KOPT-K1 (cell line): ENCODE data around the gene MICU2.
"Not testable (repeated sequence)": the region's sequence is repeated elsewhere in the genome, so short reads cannot be mapped to it uniquely, and the experiment has no call there.

Experiments
- H3K27ac ChIP-seq: fragments of 200-600 bp; sonication (generic); 2 replicates; pipeline ENCODE4 v1.5.1; 2016; ENCODE audit warnings: antibody characterized with exemption, mild to moderate bottlenecking, low read depth, low read length; ENCODE audit not compliant: poor library complexity, severe bottlenecking
- H3K36me3 ChIP-seq: fragments of 200-600 bp; sonication (generic); 2 replicates; pipeline ENCODE4 v1.5.1; 2017; ENCODE audit warnings: antibody characterized with exemption, mild to moderate bottlenecking, low read length, moderate library complexity; ENCODE audit not compliant: insufficient read depth
- H3K9me3 ChIP-seq: fragments of 200-600 bp; sonication (generic); 2 replicates; pipeline ENCODE4 v1.5.1; 2017; ENCODE audit warnings: antibody characterized with exemption, low read length, mild to moderate bottlenecking; ENCODE audit not compliant: insufficient read depth, poor library complexity, severe bottlenecking

MICU2 gene

DNA sequence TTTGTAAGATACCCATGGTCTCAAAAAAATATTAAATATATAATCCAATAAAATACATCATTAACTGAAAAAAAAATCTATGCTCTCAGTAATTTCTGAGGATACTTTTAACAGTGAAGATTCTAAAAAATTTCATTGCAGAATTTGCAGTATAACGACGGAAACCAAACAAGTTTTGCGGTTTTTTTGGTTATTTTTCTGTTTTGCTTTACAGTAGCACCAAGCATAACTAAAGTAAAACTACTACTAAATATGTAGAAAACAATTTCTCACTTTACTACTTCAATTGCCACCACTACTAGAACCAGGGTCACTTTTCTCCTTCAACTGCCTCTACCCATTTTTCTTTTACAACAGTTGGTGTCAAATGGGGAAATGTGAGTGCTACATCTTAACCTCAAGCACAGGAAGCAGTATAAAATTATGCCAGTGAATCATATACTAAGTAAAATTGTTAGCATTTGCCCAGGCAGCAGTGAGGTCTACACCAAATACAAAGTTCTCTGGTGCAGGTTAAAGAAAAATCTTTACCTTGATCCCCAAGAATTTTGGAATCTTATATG is 24.1 kb downstream of the MICU2 start:
- no peaks in the 10 kb centered on the region for H3K36me3 ChIP-seq
- no peak overlapping the region for H3K27ac ChIP-seq
- H3K9me3 ChIP-seq: peaks cover 17% of the 10 kb centered on the region

DNA sequence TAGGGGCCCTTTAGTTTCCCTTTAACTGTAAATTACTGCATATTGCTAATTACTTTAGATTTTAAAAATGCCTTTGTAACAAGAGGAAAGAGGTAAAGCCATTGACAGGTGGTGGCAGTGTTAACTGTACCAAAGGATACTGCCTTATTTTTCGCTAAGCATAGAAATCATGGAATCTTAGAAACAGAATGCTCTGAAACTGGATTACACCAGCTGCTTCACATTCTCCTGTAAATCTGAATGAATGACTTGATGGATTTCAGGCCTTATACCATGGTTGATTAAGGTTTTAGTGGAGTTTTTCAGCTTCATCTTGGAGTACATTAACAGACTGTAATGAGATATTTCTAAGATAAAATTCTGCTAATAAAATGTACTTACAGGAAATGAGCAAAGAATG is 25.2 kb downstream of the MICU2 start:
- H3K27ac ChIP-seq: no peak overlapping the region
- peaks cover 13% of the 10 kb centered on the region for H3K9me3 ChIP-seq
- H3K36me3 ChIP-seq: no peaks in the 10 kb centered on the region

DNA sequence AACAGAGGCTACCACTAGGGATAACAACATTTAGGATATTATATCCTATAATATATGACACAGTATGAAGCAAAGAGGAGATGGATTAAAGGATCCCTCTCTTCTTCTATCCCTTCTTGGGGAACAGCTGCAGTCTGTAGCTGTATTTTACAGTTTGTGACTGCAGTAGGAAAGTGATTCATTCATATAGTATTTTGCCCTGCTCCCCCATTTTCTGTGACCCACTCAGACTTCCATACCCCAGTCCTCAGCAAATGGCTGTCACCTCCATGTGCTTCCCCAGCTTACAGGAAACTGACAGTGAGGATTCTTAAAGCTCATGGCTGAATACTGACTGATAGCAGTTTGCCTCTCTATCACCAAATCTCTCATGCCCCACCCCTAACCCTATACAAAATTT is 27.5 kb downstream of the MICU2 start:
- Histone ChIP-seq H3K9me3 (no peaks in the 10 kb centered on the region), H3K36me3 (no peaks in the 10 kb centered on the region), H3K27ac (no peak overlapping the region)

DNA sequence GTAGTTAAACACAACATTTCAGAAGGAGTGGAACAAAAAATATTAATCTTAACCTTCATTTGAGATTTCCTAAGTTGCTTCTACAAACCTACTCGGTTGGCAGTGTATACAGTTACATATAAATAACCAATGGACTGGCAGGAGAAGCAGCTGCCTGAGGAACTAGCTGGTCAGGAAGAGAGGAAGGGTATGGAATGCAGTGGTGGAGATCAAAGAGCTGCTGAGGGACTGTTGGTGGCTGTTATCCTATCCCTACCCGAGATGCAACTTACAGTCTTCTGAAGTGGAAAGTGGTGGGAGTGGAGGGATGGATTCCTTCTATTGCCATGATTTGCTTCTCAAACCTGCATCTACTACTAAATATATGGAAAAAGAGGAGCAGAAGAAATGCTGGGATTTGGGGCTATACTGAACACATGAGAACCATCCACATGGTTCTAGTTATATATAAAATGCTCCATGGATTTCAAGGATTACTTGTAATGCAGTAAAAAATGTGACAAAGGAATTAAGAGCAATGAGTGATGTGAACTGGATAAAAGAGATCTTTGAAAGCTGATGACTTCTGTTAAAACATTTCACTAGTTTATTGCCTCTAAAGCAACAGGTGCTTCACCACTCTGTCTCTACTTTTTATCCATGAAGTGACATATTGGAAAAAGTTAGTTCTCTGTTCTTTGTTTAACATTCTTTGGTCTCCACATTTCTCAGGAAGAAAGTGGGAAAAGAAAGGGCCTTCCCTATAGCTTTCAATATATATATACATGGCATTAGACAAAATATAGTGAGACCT is 29.9 kb downstream of the MICU2 start:
- Histone ChIP-seq H3K36me3 (no peaks in the 10 kb centered on the region), H3K27ac (no peak overlapping the region), H3K9me3 (no peaks in the 10 kb centered on the region)

DNA sequence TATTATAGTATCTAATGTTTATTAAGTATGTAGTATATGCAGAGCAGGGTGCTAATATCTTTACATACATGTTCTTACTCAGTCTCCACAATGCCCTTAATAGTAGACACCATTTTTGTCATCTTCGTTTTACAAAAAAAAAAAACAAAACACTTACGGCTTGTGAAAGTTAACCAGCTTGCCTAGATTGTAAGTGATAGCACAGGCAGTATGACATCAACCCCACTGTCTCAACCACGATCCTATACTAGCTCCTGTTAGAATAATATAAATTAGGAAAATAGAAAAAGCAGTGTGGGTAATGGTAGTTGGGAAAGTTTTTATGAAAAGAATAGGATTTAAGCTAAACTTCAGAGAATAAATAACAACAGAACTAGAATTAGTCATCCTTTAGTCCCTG is 34.3 kb downstream of the MICU2 start:
- Histone ChIP-seq H3K36me3 (peaks cover 16% of the 10 kb centered on the region), H3K9me3 (no peaks in the 10 kb centered on the region)

DNA sequence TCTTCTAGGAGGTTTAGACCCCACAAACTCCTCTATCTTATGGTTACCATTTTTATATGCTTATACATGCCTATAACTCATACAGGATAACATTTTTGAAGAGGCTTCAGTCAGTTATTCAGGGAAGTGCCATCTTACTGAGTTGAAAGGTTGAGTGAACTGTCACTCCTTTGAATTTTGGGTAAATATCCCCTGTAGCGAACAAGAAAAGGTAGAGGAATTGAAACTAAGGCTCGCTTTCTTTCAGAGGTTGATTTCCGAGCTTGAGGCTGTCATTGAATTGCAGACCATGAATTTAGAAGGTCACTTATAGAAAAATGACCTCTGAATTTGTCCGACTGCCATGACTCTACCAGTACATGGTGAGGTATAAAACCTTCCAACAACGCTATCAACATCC is 35.1 kb downstream of the MICU2 start:
- H3K36me3 ChIP-seq: peaks cover 24% of the 10 kb centered on the region
- no peak overlapping the region for H3K27ac ChIP-seq
- H3K9me3 ChIP-seq: no peaks in the 10 kb centered on the region

More for the DNA sequence above, 34.3 kb downstream of the MICU2 start:
- H3K27ac ChIP-seq: no peak overlapping the region

DNA sequence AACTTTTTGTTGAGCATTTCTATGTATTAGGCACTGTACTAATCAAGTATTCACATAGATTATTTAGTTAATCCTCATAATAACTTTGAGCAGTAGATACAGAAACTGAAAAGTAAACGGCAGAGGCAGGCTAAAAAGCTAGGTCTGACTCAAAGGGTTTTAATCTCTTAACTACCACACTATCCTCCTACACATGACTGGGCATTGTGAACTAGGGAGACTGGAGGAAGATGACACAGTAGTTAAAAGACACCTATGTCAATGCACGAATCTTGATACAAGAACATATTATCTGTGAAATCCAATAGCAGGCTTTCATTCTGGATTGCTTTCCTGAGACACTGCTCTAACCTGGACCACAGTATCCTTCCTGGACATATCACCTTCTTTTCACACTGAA is 36.3 kb downstream of the MICU2 start:
- H3K9me3 ChIP-seq: no peaks in the 10 kb centered on the region
- no peak overlapping the region for H3K27ac ChIP-seq
- peaks cover 36% of the 10 kb centered on the region for H3K36me3 ChIP-seq

DNA sequence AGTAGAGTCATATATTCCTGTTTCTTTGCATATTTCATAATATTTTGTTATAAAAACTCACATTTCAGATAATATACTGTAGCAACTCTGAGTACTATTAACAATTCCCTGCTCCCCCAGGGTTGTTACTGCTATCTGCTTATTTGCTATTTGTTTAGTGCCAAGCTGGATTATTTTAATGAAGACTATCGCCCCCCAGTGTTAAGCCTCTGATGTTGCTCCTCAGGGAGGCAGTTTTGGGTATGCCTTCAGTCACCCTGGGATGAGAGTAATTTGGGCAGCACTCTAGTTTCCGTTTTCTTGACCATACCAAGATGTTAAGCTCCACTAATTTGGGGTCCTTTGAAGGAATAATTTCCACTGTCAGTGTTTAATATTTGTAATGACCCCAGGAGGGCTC is 46.0 kb downstream of the MICU2 start:
- H3K9me3 ChIP-seq: no peaks in the 10 kb centered on the region
- H3K27ac ChIP-seq: no peak overlapping the region
- H3K36me3 ChIP-seq: peaks cover 13% of the 10 kb centered on the region

DNA sequence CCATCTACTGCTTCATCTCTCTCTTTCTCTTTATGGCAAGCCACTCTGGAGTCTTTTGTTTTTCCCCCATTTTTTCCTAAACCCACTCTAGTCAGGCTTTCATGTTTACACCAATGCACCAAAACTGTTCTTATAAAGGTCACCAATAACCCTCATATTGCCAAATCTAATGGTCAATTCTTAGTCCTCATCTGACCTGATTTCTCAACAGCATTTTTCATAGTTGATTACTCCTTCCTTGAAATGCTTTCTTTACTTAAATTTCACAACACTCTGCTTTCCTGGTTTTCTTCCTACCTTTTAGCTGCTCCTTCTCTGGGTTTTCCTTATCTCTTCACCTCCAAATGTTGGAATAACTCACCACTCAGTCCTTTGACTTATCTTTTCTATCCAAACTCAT is 47.9 kb downstream of the MICU2 start:
- H3K36me3 ChIP-seq: peaks cover 8% of the 10 kb centered on the region; the same call in 1 of the 2 replicates

DNA sequence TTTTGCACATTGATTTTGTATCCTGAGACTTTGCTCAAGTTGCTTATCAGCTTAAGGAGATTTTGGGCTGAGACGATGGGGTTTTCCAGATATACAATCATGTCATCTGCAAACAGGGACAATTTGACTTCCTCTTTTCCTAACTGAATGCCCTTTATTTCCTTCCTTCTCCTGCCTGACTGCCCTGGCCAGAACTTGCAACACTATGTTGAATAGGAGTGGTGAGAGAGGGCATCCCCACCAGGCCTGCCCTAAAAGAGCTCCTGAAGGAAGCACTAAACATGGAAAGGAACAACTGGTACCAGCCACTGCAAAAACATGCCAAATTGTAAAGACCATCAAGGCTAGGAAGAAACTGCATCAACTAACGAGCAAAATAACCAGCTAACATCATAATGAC is 50.7 kb downstream of the MICU2 start:
- H3K36me3 ChIP-seq, H3K9me3 ChIP-seq, H3K27ac ChIP-seq: not testable (repeated sequence)

More for the DNA sequence above, 47.9 kb downstream of the MICU2 start:
- Histone ChIP-seq H3K9me3 (no peaks in the 10 kb centered on the region), H3K27ac (no peak overlapping the region)

DNA sequence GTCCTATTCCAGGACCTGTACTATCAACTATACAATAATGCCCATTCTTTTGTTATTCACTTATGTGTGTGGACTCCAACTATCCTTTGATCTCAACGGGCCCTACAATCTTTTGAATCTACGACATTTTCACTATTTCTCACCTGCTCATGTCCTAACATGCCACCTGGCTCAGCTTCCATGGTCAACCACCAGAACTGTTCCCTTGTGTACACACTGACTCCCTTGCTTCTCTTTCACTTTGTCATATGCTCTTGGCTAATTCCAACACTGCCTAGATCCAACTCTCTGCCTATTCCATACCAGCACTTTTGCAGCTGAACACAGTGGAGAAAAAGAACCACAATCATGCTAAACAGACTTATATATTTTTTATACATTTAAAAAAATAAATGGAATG is 53.1 kb downstream of the MICU2 start:
- Histone ChIP-seq H3K9me3 (no peaks in the 10 kb centered on the region), H3K27ac (no peak overlapping the region), H3K36me3 (no peaks in the 10 kb centered on the region; the same call in 1 of the 2 replicates)

DNA sequence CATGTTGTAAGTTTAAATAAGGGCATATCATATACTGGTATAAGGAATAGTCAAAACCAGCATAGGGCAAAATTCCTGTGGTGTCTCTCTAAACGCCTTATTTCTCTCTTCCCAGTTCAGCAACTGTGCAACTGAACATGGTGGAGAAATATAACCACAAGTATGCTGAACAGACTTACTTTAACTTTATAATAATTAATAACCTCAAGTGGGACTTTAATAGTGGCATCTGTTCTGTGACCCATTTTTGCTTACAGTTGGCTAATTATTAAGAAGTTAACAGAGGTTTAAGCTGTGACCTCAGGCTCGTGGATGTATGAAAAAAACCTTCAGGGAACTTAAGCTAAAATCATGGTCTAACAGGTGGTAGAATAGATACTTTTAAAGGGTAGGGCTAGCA is 54.3 kb downstream of the MICU2 start:
- no peaks in the 10 kb centered on the region for H3K9me3 ChIP-seq

DNA sequence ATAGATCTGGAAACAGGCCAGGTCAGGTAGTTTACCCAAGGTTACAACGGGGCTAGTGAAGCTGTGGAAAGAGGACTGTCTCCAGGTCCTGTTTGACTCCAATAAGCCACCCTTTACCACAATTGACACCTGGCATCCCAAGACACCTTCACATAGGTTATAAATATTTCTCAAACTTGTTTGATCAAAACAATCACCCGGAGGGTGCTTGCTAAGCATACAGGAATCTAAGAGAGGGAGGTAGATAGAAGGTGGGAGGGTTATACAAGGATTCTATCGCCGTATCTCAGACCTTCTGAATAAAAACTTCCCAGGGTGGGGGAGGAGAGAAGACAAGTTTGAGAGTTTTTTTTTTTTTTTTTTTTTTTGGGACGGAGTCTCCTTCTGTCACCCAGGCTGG is 55.4 kb downstream of the MICU2 start:
- peaks cover 12% of the 10 kb centered on the region; the same call in 1 of the 2 replicates for H3K36me3 ChIP-seq
- no peak overlapping the region for H3K27ac ChIP-seq
- no peaks in the 10 kb centered on the region for H3K9me3 ChIP-seq

More for the DNA sequence above, 54.3 kb downstream of the MICU2 start:
- Histone ChIP-seq H3K27ac (no peak overlapping the region), H3K36me3 (peaks cover 9% of the 10 kb centered on the region; the same call in 1 of the 2 replicates)

DNA sequence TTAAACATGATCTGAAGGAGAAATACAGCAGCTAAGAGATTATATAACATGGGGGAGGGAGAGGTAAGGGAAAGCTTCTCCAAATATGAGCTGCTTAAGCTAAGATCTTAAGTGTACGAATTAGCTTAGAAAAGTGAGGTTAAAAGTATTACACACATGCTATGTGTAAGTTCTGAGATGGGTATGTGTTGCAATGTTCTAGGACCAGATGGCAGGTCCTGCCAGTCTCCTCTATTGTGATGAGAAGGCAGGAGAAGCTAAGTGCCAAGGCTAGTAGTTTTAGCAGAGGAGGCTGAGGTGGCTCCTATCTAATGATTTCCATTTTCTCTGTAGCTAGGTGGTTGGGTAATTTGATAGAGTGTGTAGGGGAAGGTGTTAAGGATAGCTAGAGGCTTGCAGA is 57.6 kb downstream of the MICU2 start:
- peaks cover 12% of the 10 kb centered on the region; the same call in 1 of the 2 replicates for H3K36me3 ChIP-seq
- no peak overlapping the region for H3K27ac ChIP-seq
- H3K9me3 ChIP-seq: no peaks in the 10 kb centered on the region

DNA sequence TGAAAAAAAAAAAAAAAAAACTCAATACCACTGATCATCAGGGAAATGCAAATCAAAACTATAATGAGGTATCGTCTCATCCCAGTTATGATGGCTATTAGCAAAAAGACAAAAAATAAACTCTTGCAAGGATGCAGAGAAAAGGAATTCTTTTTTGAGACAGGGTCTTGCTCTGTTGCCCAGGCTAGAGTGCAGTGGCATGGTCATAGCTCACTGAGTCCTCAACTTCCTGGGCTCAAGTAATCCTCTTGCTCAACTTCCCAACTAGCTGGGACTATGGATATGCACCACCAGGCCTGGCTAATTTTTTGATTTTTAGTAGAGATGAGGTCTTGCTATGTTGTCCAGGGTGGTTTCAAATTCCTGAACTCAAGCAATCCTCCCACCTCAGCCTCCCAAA is 59.5 kb downstream of the MICU2 start:
- Histone ChIP-seq H3K36me3 (peaks cover 12% of the 10 kb centered on the region; the same call in 1 of the 2 replicates), H3K9me3 (no peaks in the 10 kb centered on the region), H3K27ac (no peak overlapping the region)

DNA sequence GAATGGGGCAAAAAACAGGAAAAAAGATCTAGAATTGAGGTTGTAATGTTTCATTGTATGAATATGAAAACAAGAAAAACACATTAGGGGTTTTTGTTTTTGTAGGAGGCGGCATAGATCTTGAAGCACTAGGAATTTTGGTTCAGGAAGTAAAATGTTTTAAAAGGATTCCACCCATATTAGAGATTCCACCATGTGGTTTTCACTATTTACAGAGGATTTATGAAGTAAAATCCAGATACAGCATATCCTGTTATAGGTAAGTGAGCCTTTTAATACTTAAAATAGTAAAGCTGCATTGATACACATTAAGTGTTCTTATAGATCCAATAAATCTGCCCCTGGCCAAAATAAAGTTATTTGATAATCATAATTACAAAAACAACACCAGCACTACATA is 61.4 kb downstream of the MICU2 start:
- H3K36me3 ChIP-seq: peaks cover 21% of the 10 kb centered on the region; the same call in 1 of the 2 replicates
- H3K9me3 ChIP-seq: no peaks in the 10 kb centered on the region
- no peak overlapping the region for H3K27ac ChIP-seq
